GM12878 (cell line): ENCODE measurements around the gene RCCD1. TPM values are rescaled to one million over a fixed set of nuclear protein-coding genes. Genes with fewer than 3 reads are reported as not detected.

Source experiments
- ATF7 ChIP-seq: fragments of 450-650 bp; IDR thresholded peaks from 2 replicates; pipeline ENCODE4 v1.6.1; 2016; ENCODE audit warnings: low read depth, mild to moderate bottlenecking
- CTCF ChIP-seq, 3 experiments: IDR thresholded peaks in 2 of 3; conservative IDR thresholded peaks in 1 of 3; 2 replicates each; pipeline ENCODE4 v1.5.1; 2011; ENCODE audit warnings: low read depth in 3 of 3, low read length in 3 of 3, mild to moderate bottlenecking in 3 of 3, control low read depth in 2 of 3, moderate library complexity in 2 of 3, inconsistent platforms in 1 of 3, mixed read lengths in 1 of 3; ENCODE audit not compliant: control insufficient read depth in 2 of 3, insufficient read depth in 1 of 3; ENCODE audit errors: extremely low read depth in 1 of 3
- GABPA ChIP-seq: IDR thresholded peaks from 2 replicates; pipeline ENCODE4 v1.6.1; 2014; ENCODE audit warnings: antibody characterized with exemption, low read depth, mild to moderate bottlenecking, inconsistent platforms
- HDAC6 ChIP-seq: fragments of 200-600 bp; sonication (generic); IDR thresholded peaks from one replicate; pipeline ENCODE4 v1.8.0; 2017; ENCODE audit warnings: antibody characterized with exemption; ENCODE audit not compliant: unreplicated experiment
- POLR2AphosphoS5 ChIP-seq: IDR thresholded peaks from 2 replicates; pipeline ENCODE4 v1.6.1; 2011; ENCODE audit warnings: mild to moderate bottlenecking, low read length, inconsistent platforms
- PRDM15 ChIP-seq: fragments of 450-650 bp; formaldehyde crosslinking; IDR thresholded peaks from 2 replicates; pipeline ENCODE4 v1.4.0; 2020; ENCODE audit warnings: mild to moderate bottlenecking, moderate library complexity
- RAD51 ChIP-seq: fragments of 450-650 bp; IDR thresholded peaks from 2 replicates; pipeline ENCODE4 v1.6.1; 2016; ENCODE audit warnings: moderate library complexity, mild to moderate bottlenecking, inconsistent platforms
- RCOR1 ChIP-seq: conservative IDR thresholded peaks from 2 replicates; pipeline ENCODE4 v1.6.1; 2012; ENCODE audit warnings: low read depth, low read length, improper control_type of control experiment
- STAT3 ChIP-seq: IDR thresholded peaks from 2 replicates; pipeline ENCODE4 v1.6.1; 2011; ENCODE audit warnings: low read depth, low read length, improper control_type of control experiment
- TARDBP ChIP-seq: IDR thresholded peaks from 2 replicates; pipeline ENCODE4 v1.6.1; 2016; ENCODE audit warnings: borderline replicate concordance
- TCF3 ChIP-seq: IDR thresholded peaks from 2 replicates; pipeline ENCODE4 v1.6.1; 2012; ENCODE audit warnings: low read depth, mild to moderate bottlenecking, low read length, borderline replicate concordance; ENCODE audit not compliant: insufficient read depth
- USF1 ChIP-seq: IDR thresholded peaks from 2 replicates; pipeline ENCODE4 v1.6.1; 2011; ENCODE audit warnings: borderline replicate concordance, low read depth, mild to moderate bottlenecking, moderate library complexity, mixed read lengths, low read length; ENCODE audit not compliant: insufficient read depth; ENCODE audit errors: extremely low read length
- polyA plus RNA-seq, 11 experiments: library from polyadenylated mRNA; depleted of rRNA in 4 of 11; unstranded in 6 of 11; stranded (reverse) in 5 of 11; fragments of >200 nt; fragmentation: Nextera tagmentation in 4 of 11; fragmentation: Illumina TruSeq in 1 of 11; extraction: Ambion mirVana in 4 of 11; extraction: Trizol in 1 of 11; gene quantifications; 1 replicate in 1 of 11; 2 replicates in 10 of 11; pipeline versions ENCODE4 v1.2.1 to v1.2.3, GENCODE V29; 2011 to 2016; ENCODE audit warnings: inconsistent platforms in 2 of 11, missing spikeins in 2 of 11, low read depth in 1 of 11
- total RNA-seq, 4 experiments: library from RNA; depleted of rRNA in 3 of 4; stranded (reverse); fragments of >200 nt in 3 of 4; fragmentation: Illumina TruSeq in 1 of 4; extraction: Trizol in 1 of 4; gene quantifications; 2 replicates each; pipeline versions ENCODE4 v1.2.1 to v1.2.3, GENCODE V29; 2013 to 2021
- TF ChIP-seq, protein P1 (sequence below): fragments of 450-650 bp; formaldehyde crosslinking; IDR thresholded peaks from 2 replicates; pipeline ENCODE4 v1.4.0; 2022; ENCODE audit warnings: mild to moderate bottlenecking, moderate library complexity
- TF ChIP-seq, protein P2 (sequence below): fragments of 450-650 bp; IDR thresholded peaks from 2 replicates; pipeline ENCODE4 v1.6.1; 2017; ENCODE audit warnings: low read depth, mild to moderate bottlenecking, moderate library complexity

Gene RCCD1
- total and polyA plus RNA-seq, 10 of the 15 experiments (the other 5 are each of a cell fraction or from before 2014, with no cell fraction given) = 5.2 to 30.4 (median 20.9) TPM

DNA sequence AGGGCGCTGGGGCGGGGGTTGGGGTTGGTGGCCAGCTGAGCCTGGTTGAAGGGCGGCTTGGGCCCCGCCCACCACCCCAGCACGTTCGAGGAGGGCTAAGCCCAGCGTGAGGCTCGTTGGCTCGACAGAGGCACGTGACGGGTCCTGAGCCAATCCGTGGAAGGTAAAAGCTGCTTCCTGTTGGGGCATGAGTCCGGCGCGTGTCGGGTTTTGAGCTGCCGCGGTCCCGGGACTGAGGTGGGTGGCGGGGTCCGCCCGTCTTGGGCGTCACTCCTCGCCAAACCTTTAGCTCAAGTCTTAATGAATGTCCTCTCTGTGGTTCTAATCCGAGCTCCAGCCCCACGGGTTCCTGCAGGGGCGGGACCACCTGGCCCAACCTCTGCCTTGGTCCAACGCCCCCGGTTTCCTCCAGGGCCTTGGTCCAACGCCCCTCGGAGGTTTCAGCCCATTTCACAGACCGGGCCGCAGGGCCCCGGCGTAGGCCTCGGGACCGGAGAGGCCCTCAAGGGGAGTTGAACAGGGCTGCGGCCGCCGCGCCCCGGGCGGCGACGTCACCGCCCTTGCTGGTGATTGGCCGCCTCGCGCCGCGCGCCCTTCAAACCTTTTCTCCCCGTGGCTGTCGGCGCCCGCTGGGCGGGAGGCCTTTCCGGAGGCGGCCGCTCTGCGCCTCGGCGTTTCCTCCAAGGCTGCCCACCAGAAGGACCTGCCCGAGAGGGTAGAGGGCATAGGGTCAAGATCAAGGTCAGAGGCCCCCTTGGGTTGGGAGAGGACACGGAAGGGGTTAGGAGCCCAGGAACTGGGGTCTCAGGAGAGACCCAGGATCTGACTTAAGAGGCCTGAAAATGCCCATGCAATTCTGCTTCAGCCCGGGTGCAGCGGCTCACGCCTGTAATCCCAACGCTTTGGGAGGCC lies at the start of gene RCCD1 (continued):
- TF ChIP-seq CTCF (IDR thresholded peaks at IDR 0.05 in 2 of 3, conservative IDR thresholded peaks at IDR 0.05 in 1 of 3; ENCODE audit: control insufficient read depth in 2 of 3, extremely low read depth in 1 of 3, insufficient read depth in 1 of 3, low read depth in 3 of 3, low read length in 3 of 3) (no peak), TCF3 (no peak), GABPA (no peak), RCOR1 (0 out of 2 replicates have a peak, but pooled peaks have one; percentile 78), RAD51 (peak; percentile 96), ATF7 (peak; percentile 92), PRDM15 (CRISPR knock-in tag) (0 out of 2 replicates have a peak, but pooled peaks have one; percentile 3), HDAC6 (no peak), TARDBP (no peak), POLR2AphosphoS5 (peak; percentile 93), STAT3 (no peak), USF1 (peak; percentile 99)
- TF ChIP-seq, protein P1, sequence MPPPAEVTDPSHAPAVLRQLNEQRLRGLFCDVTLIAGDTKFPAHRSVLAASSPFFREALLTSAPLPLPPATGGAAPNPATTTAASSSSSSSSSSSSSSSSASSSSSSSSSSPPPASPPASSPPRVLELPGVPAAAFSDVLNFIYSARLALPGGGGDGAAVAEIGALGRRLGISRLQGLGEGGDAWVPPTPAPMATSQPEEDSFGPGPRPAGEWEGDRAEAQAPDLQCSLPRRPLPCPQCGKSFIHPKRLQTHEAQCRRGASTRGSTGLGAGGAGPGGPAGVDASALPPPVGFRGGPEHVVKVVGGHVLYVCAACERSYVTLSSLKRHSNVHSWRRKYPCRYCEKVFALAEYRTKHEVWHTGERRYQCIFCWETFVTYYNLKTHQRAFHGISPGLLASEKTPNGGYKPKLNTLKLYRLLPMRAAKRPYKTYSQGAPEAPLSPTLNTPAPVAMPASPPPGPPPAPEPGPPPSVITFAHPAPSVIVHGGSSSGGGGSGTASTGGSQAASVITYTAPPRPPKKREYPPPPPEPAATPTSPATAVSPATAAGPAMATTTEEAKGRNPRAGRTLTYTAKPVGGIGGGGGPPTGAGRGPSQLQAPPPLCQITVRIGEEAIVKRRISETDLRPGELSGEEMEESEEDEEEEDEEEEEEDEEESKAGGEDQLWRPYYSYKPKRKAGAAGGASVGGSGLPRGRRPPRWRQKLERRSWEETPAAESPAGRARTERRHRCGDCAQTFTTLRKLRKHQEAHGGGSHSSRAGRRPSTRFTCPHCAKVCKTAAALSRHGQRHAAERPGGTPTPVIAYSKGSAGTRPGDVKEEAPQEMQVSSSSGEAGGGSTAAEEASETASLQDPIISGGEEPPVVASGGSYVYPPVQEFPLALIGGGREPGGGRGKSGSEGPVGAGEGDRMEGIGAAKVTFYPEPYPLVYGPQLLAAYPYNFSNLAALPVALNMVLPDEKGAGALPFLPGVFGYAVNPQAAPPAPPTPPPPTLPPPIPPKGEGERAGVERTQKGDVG = no peak
- TF ChIP-seq, protein P2, sequence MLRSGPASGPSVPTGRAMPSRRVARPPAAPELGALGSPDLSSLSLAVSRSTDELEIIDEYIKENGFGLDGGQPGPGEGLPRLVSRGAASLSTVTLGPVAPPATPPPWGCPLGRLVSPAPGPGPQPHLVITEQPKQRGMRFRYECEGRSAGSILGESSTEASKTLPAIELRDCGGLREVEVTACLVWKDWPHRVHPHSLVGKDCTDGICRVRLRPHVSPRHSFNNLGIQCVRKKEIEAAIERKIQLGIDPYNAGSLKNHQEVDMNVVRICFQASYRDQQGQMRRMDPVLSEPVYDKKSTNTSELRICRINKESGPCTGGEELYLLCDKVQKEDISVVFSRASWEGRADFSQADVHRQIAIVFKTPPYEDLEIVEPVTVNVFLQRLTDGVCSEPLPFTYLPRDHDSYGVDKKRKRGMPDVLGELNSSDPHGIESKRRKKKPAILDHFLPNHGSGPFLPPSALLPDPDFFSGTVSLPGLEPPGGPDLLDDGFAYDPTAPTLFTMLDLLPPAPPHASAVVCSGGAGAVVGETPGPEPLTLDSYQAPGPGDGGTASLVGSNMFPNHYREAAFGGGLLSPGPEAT = peak; percentile 54
